ENCODE results near the gene RBFOX1.

Gene RBFOX1

GRCh38 chr16:7614021-7614795 lies 281.6 kb downstream of the RBFOX1 start:
- no peak for DNase-seq

GRCh38 chr16:7615565-7615964 lies 282.9 kb downstream of the RBFOX1 start:
- DNase-seq: no peak

GRCh38 chr16:7624871-7625766 lies 292.5 kb downstream of the RBFOX1 start:
- no peak for DNase-seq

DNA sequence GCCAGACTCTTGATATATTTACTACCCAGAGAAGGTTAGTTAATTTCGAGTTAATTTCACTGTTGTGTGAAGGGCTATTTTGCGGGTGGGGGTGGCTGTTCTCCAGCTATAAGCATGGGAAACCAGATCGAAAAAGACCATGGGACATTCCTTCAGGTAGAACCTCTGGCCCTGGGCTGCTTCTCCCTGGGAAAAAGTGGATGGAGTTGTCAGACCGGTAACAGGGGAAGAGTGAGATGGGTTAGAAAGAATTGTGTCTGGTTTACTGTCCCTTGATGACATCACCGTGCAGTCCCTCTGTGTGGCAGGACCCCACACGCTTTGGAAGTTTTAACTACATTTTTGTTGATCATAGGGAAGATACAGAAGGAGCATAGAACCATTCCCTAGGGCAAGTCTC lies 296.3 kb downstream of the RBFOX1 start:
- no peak for DNase-seq

DNA sequence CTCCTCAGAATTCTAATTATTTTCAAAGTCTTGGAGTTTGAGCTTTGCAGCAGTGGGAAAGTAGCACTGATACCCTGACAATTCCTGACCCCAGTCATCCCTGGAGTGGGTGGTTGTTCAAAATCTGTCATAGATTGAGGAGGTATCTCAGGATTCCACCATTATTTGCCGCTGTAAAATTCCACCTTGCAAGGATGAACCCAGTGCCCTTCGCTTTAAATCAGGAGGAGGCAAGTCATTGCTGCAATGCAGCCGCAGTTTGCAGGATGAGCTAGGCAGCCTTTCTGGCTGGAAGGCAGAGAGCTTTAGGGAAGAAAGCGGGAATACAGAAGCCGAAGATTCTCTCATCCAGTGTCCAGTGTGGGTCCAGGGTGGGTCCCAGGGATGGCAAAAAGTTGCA lies 296.9 kb downstream of the RBFOX1 start:
- no peak for DNase-seq

DNA sequence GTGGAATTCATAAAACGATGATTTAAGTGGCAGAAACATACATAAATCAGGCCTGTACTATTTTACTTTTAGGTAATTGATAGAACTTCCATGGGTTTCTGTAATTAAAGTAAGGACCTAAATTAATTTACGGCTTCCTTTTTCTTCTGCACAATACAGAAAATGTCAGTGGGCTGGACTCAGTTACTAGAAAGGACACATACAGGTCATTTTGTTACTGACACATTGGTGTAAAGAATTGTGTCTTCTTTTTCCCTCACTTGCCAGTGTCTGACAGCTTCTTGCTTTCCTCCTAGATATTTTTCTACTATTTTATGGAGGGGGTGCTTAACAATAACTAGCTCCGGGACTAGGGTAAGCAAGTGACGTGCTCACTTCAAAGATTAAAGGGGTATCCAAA lies 304.8 kb downstream of the RBFOX1 start:
- DNase-seq: no peak

GRCh38 chr16:7638306-7638705 lies 305.7 kb downstream of the RBFOX1 start:
- DNase-seq: no peak

DNA sequence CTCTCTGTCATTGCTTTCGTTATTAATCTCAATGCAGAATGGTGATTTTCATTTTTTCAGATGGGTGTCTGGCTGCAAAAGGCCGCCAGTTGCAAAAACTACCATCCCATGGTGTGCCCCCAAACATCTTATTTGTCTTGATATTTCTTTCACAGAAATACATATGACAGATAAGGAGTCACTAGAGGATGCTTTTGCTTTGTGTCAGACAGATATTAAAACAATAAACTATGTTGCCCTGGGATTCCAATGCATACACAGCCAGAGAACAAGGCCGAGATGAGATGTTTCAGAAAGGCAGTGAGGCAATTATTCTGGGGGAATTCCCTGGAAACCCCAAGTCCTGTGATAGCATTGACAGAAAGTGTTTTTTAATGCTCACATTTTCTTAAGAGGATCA lies 307.7 kb downstream of the RBFOX1 start:
- no peak for DNase-seq

DNA sequence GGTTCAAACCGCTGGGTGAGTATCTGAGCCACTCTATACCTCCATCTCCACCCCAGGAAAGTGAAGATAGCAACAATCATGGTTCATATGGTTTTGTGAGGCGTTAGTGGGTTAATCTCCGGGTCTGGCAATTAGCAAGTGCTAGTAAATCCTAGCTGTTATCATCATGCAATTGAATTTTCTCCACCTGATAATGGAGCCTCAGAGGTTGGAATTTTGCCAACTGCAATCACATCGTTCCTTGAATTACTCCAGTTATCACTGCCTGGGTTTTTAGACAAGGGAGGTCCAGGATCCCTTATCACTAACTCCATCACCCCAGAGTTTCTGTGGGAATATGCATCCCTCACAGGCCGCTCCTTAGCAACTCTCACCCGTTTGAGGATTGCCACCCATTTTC lies 311.5 kb downstream of the RBFOX1 start:
- DNase-seq: no peak

GRCh38 chr16:7644811-7645210 lies 312.2 kb downstream of the RBFOX1 start:
- no peak for DNase-seq

GRCh38 chr16:7646821-7647500 lies 314.3 kb downstream of the RBFOX1 start:
- no peak for DNase-seq

- no peak for DNase-seq
Measured at GRCh38 chr16:7650431-7650830, 317.8 kb downstream of the RBFOX1 start.

- no peak for DNase-seq
Measured at GRCh38 chr16:7651803-7652570, 319.3 kb downstream of the RBFOX1 start.

DNA sequence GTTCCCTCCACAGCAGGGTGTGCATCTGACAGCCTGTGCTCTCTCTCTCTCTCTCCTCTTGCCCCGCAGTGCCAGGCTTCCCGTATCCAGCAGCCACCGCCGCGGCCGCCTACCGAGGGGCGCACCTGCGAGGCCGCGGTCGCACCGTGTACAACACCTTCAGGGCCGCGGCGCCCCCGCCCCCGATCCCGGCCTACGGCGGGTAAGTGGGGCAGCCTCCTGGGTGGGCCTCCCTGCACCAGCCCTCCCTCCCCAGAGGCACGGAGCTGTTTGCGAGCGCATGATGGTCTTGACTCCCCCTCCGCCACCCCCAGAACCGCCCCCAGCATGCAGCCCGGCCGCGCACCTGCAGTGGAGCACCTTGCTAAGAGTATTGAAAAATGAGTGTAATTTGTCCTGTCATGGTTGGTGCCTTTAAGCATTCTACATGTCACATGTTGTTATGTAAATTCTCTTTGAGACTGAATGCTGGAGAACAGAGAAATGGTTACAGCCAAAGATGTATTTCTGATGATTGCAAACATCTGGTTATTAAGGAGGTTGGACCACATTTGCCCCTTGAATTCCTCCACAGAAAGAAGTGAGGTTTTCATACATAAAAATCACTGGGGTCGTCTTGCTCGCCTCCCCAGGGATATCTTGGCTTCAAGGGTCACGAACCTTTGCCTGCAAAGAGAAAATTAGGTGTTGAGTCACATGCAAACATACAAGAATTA lies 321.3 kb downstream of the RBFOX1 start:
- no peak for DNase-seq

- no peak for DNase-seq
Measured at GRCh38 chr16:7675628-7676027, 343.0 kb downstream of the RBFOX1 start.

DNA sequence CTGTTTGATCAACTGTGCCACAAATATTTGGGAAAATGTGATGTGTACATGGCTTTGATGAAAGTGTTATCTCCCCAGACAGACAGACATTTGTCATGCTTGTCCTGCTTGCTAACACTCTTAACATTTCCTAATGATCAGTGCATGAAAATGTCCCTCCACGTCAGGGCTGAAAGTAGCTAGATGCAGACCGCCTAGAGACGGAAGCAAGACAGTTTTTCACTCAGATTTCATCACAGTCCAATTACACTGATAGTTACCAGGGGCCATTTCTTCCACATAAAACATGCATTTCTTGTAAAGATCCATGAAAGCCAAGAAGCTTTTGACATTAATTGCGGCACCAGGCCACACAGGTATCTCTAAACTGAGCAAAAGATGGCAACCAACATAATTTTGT lies 347.7 kb downstream of the RBFOX1 start:
- DNase-seq: no peak

GRCh38 chr16:7688811-7689210 lies 356.2 kb downstream of the RBFOX1 start:
- no peak for DNase-seq

GRCh38 chr16:7689234-7689633 lies 356.6 kb downstream of the RBFOX1 start:
- DNase-seq: no peak

DNA sequence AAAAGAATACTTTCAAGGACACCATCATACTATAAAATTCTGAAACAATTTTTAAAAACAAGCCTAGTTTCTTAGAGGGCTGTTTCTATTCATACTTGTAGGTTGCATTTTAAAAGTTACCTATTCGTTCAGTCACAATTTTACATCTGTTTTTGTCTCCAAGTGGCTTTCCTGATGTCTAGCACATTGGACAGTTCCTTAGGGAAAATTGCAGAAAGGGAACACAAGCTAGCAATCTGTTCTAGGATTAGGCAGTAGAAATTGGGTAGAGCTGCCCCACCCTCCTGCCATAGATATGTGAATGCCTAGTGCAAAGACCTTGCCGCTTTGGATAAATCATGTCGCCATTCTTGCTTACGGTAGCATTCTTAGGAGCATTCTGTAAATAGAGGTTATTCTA lies 358.9 kb downstream of the RBFOX1 start:
- no peak for DNase-seq

DNA sequence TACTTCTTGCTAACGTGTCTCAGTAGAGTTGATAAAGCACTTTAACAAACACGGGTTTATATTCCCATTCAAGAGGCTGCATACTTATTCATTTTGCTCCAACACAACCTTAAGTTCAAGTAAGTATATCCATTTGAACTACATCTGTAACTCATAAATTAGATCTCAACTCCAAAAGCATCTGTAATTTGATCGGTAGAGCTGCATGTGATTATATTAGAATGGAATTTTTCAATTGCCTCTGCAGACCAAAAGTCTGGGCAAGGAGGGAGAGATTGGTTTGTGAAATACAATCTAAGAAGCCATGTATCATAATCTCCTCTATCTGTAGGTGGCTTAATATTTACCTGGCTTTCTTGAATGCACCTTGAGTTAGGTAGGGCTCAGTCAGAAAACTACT lies 371.0 kb downstream of the RBFOX1 start:
- no peak for DNase-seq

GRCh38 chr16:7705885-7706284 lies 373.2 kb downstream of the RBFOX1 start:
- DNase-seq: no peak

- DNase-seq: no peak
Measured at GRCh38 chr16:7709186-7709585, 376.5 kb downstream of the RBFOX1 start.
